ENCODE data around the gene DUSP16.

DUSP16 gene

DNA sequence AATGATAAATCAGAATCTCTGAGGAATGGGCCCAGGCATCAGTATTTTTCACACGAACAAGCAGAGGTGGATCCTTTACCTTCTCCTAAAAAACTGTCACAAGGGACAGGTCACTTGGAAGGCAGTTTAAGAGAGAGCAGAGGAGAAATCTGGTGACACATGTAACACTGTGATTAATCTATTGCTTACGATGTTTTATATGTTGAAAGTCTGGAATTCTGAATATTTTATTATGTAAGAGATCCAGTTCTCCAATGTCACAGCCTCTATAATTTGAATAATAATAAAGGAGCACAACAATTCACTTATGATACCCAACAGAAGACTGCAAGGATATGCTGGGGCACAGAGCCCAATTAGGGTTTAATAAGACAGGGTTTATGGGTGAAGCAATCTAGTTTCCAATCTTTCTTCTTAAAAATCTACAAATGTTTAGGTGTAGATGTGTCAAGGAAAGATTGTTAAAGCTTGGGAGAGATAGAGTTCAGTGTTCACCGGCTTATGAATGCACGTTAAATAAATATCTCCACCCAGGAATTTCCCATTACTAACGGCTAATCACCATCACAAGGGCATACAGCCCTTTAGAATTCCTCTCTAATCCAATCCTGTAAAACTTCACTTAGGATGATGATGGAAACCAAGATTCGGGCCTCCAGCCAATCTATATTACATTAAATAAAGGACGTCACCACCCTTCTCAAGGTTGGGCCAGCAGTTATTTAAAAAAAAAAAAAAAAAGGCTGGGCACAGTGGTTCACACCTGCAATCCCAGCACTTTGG lies 23.4 kb downstream of the DUSP16 start:
- Histone ChIP-seq H3K27me3 (replicated peaks) (no peaks in the 10 kb centered on the region), H3K36me3 (replicated peaks) (no peaks in the 10 kb centered on the region), H3K4me3 (ENCODE audit: low read depth, low read length) (no peak overlapping the region), H3K27ac (no peak overlapping the region)
- TF ChIP-seq CTCF (IDR thresholded peaks at IDR 0.05; ENCODE audit: low read depth, low read length, missing control alignments): no peak
- DNase-seq: no peak
- in situ Hi-C loops (cut with HindIII; ENCODE audit: low pct_ligation_motif_present, low sequenced_read_pairs): no loop called here

DNA sequence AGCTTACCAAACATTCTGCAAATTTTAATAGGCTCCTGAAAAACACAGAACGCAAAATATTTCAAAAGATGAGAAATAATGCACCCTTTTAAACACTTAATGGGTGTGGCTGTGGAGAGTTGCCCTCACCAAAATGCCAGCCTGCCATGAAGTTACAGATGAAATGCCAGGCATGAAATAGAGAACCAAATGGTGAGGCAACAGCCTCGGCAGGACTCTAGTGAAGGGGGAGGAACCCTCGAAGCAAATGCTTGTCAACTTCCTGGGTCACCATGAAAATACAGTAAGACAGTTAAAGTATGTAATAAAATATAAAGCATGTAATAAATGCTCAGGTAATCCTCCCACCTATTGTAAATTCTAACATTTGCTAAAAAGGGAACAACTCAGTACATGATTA lies 24.1 kb downstream of the DUSP16 start:
- Histone ChIP-seq H3K36me3 (replicated peaks) (no peaks in the 10 kb centered on the region), H3K27ac (no peak overlapping the region), H3K4me3 (ENCODE audit: low read depth, low read length) (no peak overlapping the region), H3K27me3 (replicated peaks) (no peaks in the 10 kb centered on the region)
- no peak for DNase-seq
- in situ Hi-C loops (cut with HindIII; ENCODE audit: low pct_ligation_motif_present, low sequenced_read_pairs): no loop called here
- no peak for TF ChIP-seq CTCF (IDR thresholded peaks at IDR 0.05; ENCODE audit: low read depth, low read length, missing control alignments)

DNA sequence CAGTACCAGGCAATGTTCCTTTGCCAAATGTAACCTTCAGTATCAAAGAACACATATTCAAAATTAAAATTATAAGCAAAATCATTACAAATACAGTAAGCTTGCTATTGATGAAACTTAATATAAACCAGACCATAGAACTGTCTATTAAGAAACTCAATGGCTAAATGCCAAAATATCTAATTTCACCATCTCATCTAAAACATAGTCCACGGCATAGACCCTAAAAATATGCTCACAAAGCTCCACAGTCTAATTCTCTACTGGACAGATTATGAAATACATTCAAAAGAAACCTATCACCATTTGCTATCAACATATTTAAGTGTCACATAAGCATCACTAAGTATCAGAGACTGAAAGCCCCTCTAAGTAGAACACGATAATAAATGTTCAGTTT lies 25.2 kb downstream of the DUSP16 start:
- TF ChIP-seq CTCF (IDR thresholded peaks at IDR 0.05; ENCODE audit: low read depth, low read length, missing control alignments): no peak
- H3K36me3 ChIP-seq (replicated peaks): no peaks in the 10 kb centered on the region
- H3K27ac ChIP-seq: no peak overlapping the region
- in situ Hi-C loops (cut with HindIII; ENCODE audit: low pct_ligation_motif_present, low sequenced_read_pairs): no loop called here
- H3K27me3 ChIP-seq (replicated peaks): no peaks in the 10 kb centered on the region
- DNase-seq: no peak
- H3K4me3 ChIP-seq (ENCODE audit: low read depth, low read length): no peak overlapping the region

DNA sequence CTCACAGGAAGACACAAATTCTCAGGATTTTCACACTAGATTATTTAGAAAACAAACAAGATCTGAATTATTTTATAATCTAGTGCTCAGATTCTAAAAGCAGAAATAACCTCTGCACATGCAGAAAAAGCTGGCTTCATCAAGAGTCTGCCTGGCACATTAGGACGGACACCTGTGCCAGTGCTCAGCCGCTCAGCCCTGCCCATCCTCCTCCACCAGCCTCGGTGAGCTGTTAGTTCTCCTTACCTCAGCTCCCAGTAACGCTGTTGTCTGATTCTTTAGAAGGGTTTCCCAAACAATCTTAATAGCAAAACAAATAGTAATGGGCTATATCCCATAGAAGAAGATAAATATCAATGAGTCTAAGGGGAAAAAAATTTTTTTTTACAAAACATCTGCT lies 27.7 kb downstream of the DUSP16 start:
- Histone ChIP-seq H3K27me3 (replicated peaks) (no peaks in the 10 kb centered on the region), H3K27ac (no peak overlapping the region), H3K4me3 (ENCODE audit: low read depth, low read length) (no peak overlapping the region), H3K36me3 (replicated peaks) (no peaks in the 10 kb centered on the region)
- no peak for TF ChIP-seq CTCF (IDR thresholded peaks at IDR 0.05; ENCODE audit: low read depth, low read length, missing control alignments)
- DNase-seq: no peak
- in situ Hi-C loops (cut with HindIII; ENCODE audit: low pct_ligation_motif_present, low sequenced_read_pairs): no loop called here

DNA sequence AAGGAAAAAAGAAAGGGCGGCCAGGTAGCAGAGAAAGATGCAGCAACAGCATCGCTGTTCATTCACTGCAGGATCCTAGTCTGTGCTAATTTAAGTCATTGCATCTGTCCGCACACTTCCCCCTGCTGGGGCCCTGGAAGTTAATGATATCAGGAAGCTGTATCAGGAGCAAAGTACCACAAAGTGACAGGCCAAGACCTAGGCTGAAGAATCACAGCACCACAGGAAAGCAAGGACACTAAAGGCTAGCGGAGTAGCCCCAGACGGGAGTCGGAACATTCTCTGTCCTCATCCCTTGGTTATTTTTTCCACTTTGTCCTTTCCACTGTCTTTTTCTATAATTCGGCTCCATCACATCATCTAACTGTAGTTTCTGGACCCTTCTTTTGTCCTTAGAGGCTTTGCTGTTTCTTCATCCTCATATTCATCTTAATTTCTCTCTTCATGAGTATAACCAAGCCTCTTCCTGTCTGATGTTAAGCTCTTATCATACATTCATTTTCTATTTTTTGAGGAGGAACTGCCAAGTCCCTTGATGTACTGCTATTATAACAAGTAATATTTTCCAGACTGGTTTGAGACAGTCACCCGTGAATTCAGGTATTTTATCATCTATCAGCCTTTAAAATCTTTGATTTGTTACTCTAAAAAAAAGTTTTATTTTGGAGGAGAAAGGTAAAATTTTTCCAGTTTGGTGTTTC lies 28.3 kb downstream of the DUSP16 start:
- DNase-seq: no peak
- Histone ChIP-seq H3K4me3 (ENCODE audit: low read depth, low read length) (no peak overlapping the region), H3K27me3 (replicated peaks) (no peaks in the 10 kb centered on the region), H3K27ac (no peak overlapping the region), H3K36me3 (replicated peaks) (no peaks in the 10 kb centered on the region)
- in situ Hi-C loops (cut with HindIII; ENCODE audit: low pct_ligation_motif_present, low sequenced_read_pairs): no loop called here
- no peak for TF ChIP-seq CTCF (IDR thresholded peaks at IDR 0.05; ENCODE audit: low read depth, low read length, missing control alignments)
